Esophagus squamous epithelium (tissue), 4 donors: Measurements from ENCODE around the gene DAB1.

Experiments
- CTCF ChIP-seq, 6 experiments: fragments of 450-650 bp in 4 of 6; fragments of 200-600 bp in 2 of 6; sonication (generic) in 2 of 6; IDR thresholded peaks; one replicate each; pipeline ENCODE4 v1.5.1; 2016 to 2019; ENCODE audit warnings: antibody characterized with exemption in 6 of 6, mild to moderate bottlenecking in 4 of 6, moderate library complexity in 4 of 6
- POLR2A ChIP-seq, 4 donors: fragments of 450-650 bp; IDR thresholded peaks; one replicate each; pipeline ENCODE4 v1.6.1; 2017; ENCODE audit warnings: antibody characterized with exemption in 4 of 4, mild to moderate bottlenecking in 4 of 4, moderate library complexity in 3 of 4

GRCh38 chr1:57188168-57188567 lies 235.7 kb downstream of the DAB1 start:
- TF ChIP-seq CTCF (IDR thresholded peaks at IDR 0.05) (no peak), POLR2A (IDR thresholded peaks at IDR 0.05) (no peak)
